HepG2 (cell line): ENCODE data around the gene C4BPA. TPM values are rescaled to one million over a fixed set of nuclear protein-coding genes. Genes with fewer than 3 reads are reported as not detected.
A peak's percentile ranks its signal among the peaks of the same experiment; 100 is the strongest.

Source experiments
- AHDC1 ChIP-seq: sonication (generic); formaldehyde crosslinking; IDR thresholded peaks from 2 replicates; pipeline ENCODE4 v1.5.1; 2020; ENCODE audit warnings: mild to moderate bottlenecking, missing genetic modification reagents, borderline replicate concordance
- CHD4 ChIP-seq: fragments of 200-600 bp; sonication (generic); IDR thresholded peaks from 2 replicates; pipeline ENCODE4 v1.7.0; 2017; ENCODE audit warnings: mild to moderate bottlenecking, low read length, borderline replicate concordance
- ETS1 ChIP-seq: sonication (generic); formaldehyde crosslinking; IDR thresholded peaks from 2 replicates; pipeline ENCODE4 v1.4.0; 2020; ENCODE audit warnings: missing genetic modification reagents
- GFI1 ChIP-seq: sonication (generic); formaldehyde crosslinking; IDR thresholded peaks from 2 replicates; pipeline ENCODE4 v1.5.0; 2020; ENCODE audit warnings: missing genetic modification reagents, mild to moderate bottlenecking, borderline replicate concordance
- ISL2 ChIP-seq: sonication (generic); formaldehyde crosslinking; IDR thresholded peaks from 2 replicates; pipeline ENCODE4 v1.5.0; 2020; ENCODE audit warnings: missing genetic modification reagents
- KDM1A ChIP-seq: IDR thresholded peaks from 2 replicates; pipeline ENCODE4 v1.6.1; 2016; ENCODE audit warnings: missing compliant biosample characterization
- MIER2 ChIP-seq: IDR thresholded peaks from 2 replicates; pipeline ENCODE4 v1.6.1; 2016; ENCODE audit warnings: missing biosample characterization, missing genetic modification reagents
- NFKBIZ ChIP-seq: IDR thresholded peaks from 2 replicates; pipeline ENCODE4 v1.6.1; 2018; ENCODE audit warnings: missing genetic modification reagents, missing compliant biosample characterization
- PRPF4 ChIP-seq: fragments of 200-400 bp; formaldehyde crosslinking; IDR thresholded peaks from 2 replicates; pipeline ENCODE4 v1.6.1; 2016; ENCODE audit warnings: low read length, low read depth; ENCODE audit not compliant: poor library complexity, severe bottlenecking
- REXO4 ChIP-seq: sonication (generic); formaldehyde crosslinking; IDR thresholded peaks from 2 replicates; pipeline ENCODE4 v1.8.0; 2022; ENCODE audit warnings: missing genetic modification reagents, mild to moderate bottlenecking, borderline replicate concordance
- RFXAP ChIP-seq: sonication (generic); formaldehyde crosslinking; IDR thresholded peaks from 2 replicates; pipeline ENCODE4 v1.4.0; 2020; ENCODE audit warnings: missing genetic modification reagents, borderline replicate concordance
- SNRNP70 ChIP-seq: fragments of 200-400 bp; formaldehyde crosslinking; IDR thresholded peaks from 2 replicates; pipeline ENCODE4 v1.6.1; 2017; ENCODE audit warnings: mild to moderate bottlenecking, low read depth, low read length, moderate library complexity
- SP5 ChIP-seq: IDR thresholded peaks from 2 replicates; pipeline ENCODE4 v1.6.1; 2016; ENCODE audit warnings: low read depth, borderline replicate concordance
- SUZ12 ChIP-seq: fragments of 150-350 bp; IDR thresholded peaks from 2 replicates; pipeline ENCODE4 v1.6.1; 2014; ENCODE audit warnings: low read depth, low read length
- TOPORS ChIP-seq: sonication (generic); formaldehyde crosslinking; IDR thresholded peaks from 2 replicates; pipeline ENCODE4 v1.8.0; 2023; ENCODE audit warnings: mild to moderate bottlenecking, missing genetic modification reagents
- YEATS2 ChIP-seq: sonication (generic); formaldehyde crosslinking; IDR thresholded peaks from 2 replicates; pipeline ENCODE4 v1.4.0; 2020; ENCODE audit warnings: missing genetic modification reagents, borderline replicate concordance
- YY1 ChIP-seq: IDR thresholded peaks from 2 replicates; pipeline ENCODE4 v1.6.1; 2011; ENCODE audit warnings: low read length, low read depth, moderate library complexity, mild to moderate bottlenecking; ENCODE audit not compliant: insufficient read depth, insufficient replicate concordance
- ZBTB21 ChIP-seq: sonication (generic); formaldehyde crosslinking; IDR thresholded peaks from 2 replicates; pipeline ENCODE4 v1.4.0; 2020; ENCODE audit warnings: missing genetic modification reagents
- ZNF124 ChIP-seq: sonication (generic); formaldehyde crosslinking; IDR thresholded peaks from 2 replicates; pipeline ENCODE4 v1.4.0; 2020; ENCODE audit warnings: missing genetic modification reagents
- ZNF180 ChIP-seq: sonication (generic); formaldehyde crosslinking; IDR thresholded peaks from 2 replicates; pipeline ENCODE4 v1.4.0; 2020; ENCODE audit warnings: low read depth, missing genetic modification reagents, borderline replicate concordance
- ZNF33B ChIP-seq: sonication (generic); formaldehyde crosslinking; IDR thresholded peaks from 2 replicates; pipeline ENCODE4 v1.5.1; 2020; ENCODE audit warnings: mild to moderate bottlenecking, missing genetic modification reagents
- ZNF451 ChIP-seq: sonication (generic); formaldehyde crosslinking; IDR thresholded peaks from 2 replicates; pipeline ENCODE4 v1.5.0; 2020; ENCODE audit warnings: mild to moderate bottlenecking, missing genetic modification reagents
- ZNF576 ChIP-seq: sonication (generic); formaldehyde crosslinking; IDR thresholded peaks from 2 replicates; pipeline ENCODE4 v1.4.0; 2020; ENCODE audit warnings: mild to moderate bottlenecking, missing genetic modification reagents
- ZNF766 ChIP-seq: sonication (generic); formaldehyde crosslinking; IDR thresholded peaks from 2 replicates; pipeline ENCODE4 v1.5.0; 2020; ENCODE audit warnings: missing genetic modification reagents, borderline replicate concordance
- ZNF850 ChIP-seq: sonication (generic); formaldehyde crosslinking; conservative IDR thresholded peaks from 2 replicates; pipeline ENCODE4 v1.9.0; 2021; ENCODE audit warnings: mild to moderate bottlenecking, missing genetic modification reagents
- polyA plus RNA-seq, 8 experiments: library from polyadenylated mRNA; depleted of rRNA in 3 of 8; stranded (reverse) in 7 of 8; unstranded in 1 of 8; fragments of >200 nt; fragmentation: Illumina TruSeq in 4 of 8; extraction: Trizol in 4 of 8; gene quantifications; 2 replicates each; pipeline versions ENCODE4 v1.2.1 to v1.2.3, GENCODE V29; 2011 to 2016; ENCODE audit warnings: low read depth in 4 of 8, missing spikeins in 1 of 8, mixed read lengths in 1 of 8; ENCODE audit not compliant: insufficient read depth in 1 of 8
- total RNA-seq, 5 experiments: library from RNA; depleted of rRNA; stranded (reverse); fragments of >200 nt; fragmentation: Illumina TruSeq; extraction: Trizol; gene quantifications; 2 replicates each; pipeline ENCODE4 v1.2.3, GENCODE V29; 2016; ENCODE audit warnings: low read depth in 1 of 5

Gene C4BPA
- total and polyA plus RNA-seq, 2 of the 13 experiments (the other 11 are each of a cell fraction or from before 2014, with no cell fraction given), result 32.1 to 60.1 TPM

GRCh38 chr1:207152792-207153468 is 48.9 kb downstream of the C4BPA start (continued):
- TF ChIP-seq AHDC1 (CRISPR knock-in tag) (0 out of 2 replicates have a peak, but pooled peaks have one; percentile 38), ZNF576 (CRISPR knock-in tag) (no peak), ZNF766 (CRISPR knock-in tag) (0 out of 2 replicates have a peak, but pooled peaks have one; percentile 28), SP5 (no peak), ZNF180 (no peak), ISL2 (no peak), SUZ12 (no peak), SNRNP70 (no peak), PRPF4 (no peak), NFKBIZ (CRISPR knock-in tag) (0 out of 2 replicates have a peak, but pooled peaks have one; percentile 39), RFXAP (no peak), CHD4 (no peak), KDM1A (CRISPR knock-in tag) (no peak), ZNF124 (CRISPR knock-in tag) (no peak; the same call in 1 of the 2 replicates), ZNF451 (CRISPR knock-in tag) (no peak), ZBTB21 (CRISPR knock-in tag) (no peak), GFI1 (CRISPR knock-in tag) (peak; percentile 52; the same call in 1 of the 2 replicates), REXO4 (CRISPR knock-in tag) (no peak), ZNF33B (CRISPR knock-in tag) (no peak), ZNF850 (CRISPR knock-in tag) (no peak), ETS1 (CRISPR knock-in tag) (no peak), YY1 (peak; percentile 72), MIER2 (CRISPR knock-in tag) (peak; percentile 64), YEATS2 (peak; percentile 78), TOPORS (CRISPR knock-in tag) (peak; percentile 93)
